ENCODE measurements around the gene ABHD17C. TPM values are rescaled to one million over a fixed set of nuclear protein-coding genes. Genes with fewer than 3 reads are reported as not detected.
"Not testable (repeated sequence)": the region's sequence is repeated elsewhere in the genome, so short reads cannot be mapped to it uniquely, and the experiment has no call there.

ABHD17C gene
- total RNA-seq (2014; rRNA removed; shearing (Covaris generic)), result 3.2 and 7.2 TPM in 2 replicates

DNA sequence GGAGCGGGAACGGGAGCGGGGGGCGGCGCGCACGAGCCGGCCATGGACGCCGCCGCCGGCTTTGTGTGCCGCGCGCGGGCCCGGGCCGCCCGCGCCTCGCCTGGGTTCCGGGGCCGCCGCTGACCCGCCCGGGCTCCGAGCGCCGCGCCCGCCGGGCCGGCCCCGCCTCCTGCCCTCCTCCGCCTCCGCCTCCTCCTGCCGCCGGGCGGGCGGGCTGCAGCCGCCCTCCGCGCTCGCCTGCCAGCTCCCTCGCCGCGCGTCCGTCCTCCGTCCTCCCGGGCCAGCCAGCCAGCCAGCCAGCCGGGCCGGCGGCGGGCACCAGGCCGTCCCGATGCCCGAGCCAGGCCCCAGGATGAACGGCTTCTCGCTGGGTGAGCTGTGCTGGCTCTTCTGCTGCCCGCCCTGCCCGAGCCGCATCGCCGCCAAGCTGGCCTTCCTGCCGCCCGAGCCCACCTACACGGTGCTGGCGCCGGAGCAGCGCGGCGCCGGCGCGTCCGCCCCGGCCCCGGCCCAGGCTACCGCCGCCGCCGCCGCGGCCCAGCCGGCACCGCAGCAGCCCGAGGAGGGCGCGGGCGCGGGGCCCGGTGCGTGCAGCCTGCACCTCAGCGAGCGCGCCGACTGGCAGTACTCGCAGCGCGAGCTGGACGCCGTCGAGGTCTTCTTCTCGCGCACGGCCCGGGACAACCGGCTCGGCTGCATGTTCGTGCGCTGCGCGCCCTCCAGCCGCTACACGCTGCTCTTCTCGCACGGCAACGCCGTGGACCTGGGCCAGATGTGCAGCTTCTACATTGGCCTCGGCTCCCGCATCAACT lies at the start of gene ABHD17C:
Gene ABHD17C (plus strand): TSS at position 212 of the 812 bp plus-strand sequence. CDS start 120 bp downstream, at position 332.
- DNase-seq (ENCODE audit: low read depth), result peak; percentile 51

DNA sequence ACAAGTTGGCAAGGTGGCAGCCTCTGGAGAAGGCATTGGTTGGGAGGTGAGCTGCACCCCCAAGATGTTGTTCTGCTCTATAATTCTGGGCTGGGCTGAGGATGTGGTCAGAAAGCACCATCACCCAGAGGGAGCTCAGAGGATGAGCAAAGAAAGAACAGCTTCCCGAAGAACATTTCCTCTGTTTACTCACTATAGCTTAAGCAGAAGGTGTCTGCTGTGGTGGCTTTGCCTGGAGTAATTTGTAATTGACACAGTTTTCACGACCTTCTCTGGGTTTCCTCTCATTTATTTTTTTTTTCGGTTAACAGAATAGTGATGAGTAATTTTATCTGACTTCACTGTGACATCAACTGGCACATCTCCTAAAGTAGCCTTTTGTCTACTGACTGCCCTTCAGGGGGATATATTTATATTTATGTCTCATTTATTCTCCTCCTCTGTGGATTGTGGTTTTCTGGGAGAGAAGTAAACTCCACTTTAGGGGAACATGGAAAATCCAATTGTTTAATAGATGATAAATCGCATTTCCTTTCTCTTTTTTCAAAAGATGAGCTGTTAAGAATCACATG lies 49.5 kb upstream of the ABHD17C start:
- DNase-seq (ENCODE audit: low read depth), result peak; percentile 67

GRCh38 chr15:80647424-80647823 lies 47.7 kb upstream of the ABHD17C start:
- DNase-seq (ENCODE audit: low read depth), result not testable (repeated sequence)

GRCh38 chr15:80654299-80654698 lies 40.8 kb upstream of the ABHD17C start:
- no peak for DNase-seq (ENCODE audit: low read depth)

GRCh38 chr15:80659375-80659774 lies 35.7 kb upstream of the ABHD17C start:
- peak; percentile 41 for DNase-seq (ENCODE audit: low read depth)

DNA sequence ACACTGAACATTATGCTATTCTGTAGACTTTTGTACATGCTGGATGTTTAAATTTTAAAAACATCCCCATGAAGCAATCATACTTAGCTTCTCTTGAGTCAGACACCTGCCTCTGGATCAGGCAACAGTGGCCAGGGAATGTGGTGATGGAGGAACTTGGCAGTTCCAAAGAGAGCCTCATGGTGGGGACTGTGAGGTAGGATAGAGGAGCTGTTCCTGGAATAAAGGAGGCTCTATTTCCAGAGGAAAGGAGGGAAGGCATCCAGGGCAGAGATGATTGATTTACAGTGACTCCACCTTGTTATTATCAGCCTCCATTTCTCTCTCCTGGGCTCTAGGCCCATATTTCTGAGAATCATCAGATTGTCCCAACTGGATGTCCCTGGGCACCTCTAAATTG lies 35.0 kb upstream of the ABHD17C start:
- peak; percentile 54 for DNase-seq (ENCODE audit: low read depth)

DNA sequence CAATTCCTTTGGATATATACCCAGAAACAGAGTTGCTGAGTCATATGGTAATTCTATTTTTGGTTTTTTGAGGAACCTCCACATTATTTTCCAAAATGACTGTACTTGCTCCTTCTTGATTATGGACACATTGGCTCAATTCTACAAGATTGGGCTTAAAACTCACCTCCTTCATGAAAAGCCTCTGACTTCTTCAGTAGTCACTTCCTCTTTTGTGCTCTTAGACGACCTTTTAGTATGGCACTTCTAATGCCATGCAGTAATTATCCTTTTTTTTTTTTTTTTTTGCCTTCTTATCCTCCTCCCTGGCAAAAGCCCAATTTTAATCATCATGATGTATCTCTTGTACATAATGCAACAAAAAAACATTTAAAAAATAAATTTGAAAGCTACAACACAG lies 33.0 kb upstream of the ABHD17C start:
- DNase-seq (ENCODE audit: low read depth), result peak; percentile 5

GRCh38 chr15:80662757-80663553 lies 32.2 kb upstream of the ABHD17C start:
- no peak for DNase-seq (ENCODE audit: low read depth)

DNA sequence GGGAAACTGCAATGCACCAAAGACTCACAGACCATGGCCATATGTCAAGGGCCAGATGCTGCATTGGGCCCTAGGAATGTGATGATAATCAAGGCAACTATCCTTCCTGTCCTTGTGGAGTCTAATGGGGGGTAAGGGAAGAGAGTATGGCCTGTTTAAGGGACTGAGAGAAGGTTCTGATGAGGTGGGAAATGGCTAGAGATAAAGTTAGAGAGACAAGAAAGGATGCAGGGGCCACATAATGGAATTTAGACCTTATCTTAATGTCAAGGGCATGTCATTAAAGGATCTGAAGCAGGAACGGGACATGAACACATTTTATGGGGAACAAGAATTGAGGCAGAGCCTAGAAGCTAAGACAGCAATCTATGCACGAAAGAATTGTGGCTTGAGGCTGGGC lies 30.0 kb upstream of the ABHD17C start:
- DNase-seq (ENCODE audit: low read depth), result no peak

DNA sequence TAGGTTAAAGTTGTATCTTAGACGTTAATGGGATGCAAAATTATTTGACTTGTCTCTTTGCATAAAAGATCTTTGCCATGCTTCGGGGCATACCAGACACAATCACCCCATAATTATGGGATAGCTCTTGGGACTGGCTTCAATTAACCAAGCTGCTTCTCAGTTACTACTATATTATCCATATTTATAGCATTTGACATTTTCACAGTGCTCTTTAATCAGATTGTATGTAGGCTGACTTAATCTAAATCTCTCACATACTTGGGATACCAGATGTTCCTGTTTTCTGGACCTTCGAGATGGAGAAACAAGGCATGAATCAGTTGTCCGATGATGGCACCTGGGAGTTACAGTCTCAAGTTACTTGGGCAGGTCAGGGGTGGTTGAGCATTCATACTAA lies 27.2 kb upstream of the ABHD17C start:
- no peak for DNase-seq (ENCODE audit: low read depth)

DNA sequence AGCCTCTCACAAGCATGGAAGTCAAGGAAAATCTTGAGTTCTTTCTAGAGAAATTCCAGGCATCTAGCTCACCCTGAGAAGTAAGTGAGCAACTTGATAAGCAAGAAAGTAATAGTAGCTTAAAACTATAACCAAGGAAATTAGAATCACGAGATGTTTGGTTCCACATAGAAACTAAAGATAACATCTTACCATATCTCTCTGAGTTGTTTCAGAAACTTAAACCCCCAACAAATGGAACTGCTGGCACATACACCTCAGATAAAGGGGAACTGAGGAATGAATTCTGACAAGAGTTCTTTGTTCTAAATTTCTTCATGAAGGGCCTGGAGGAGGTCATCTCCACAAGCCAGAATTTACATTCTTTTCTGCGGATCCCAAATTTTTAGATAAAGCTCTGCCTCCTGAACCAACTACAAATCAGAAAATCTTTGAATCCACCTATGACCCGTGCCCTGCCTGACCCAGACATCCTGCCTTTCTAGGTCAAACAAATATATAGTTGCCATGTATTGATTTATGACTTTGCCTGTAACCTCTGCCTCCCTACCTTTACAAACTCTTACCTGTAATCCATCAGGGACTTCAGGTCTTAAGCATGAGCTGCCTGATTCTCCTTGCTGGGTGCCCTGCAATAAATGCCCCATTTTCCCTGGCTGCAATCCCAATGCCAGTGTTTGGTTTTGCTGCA lies 26.4 kb upstream of the ABHD17C start:
- DNase-seq (ENCODE audit: low read depth), result no peak

- peak; percentile 34 for DNase-seq (ENCODE audit: low read depth)
These were observed 25.3 kb upstream of the ABHD17C start for GRCh38 chr15:80669663-80670273.

- no peak for DNase-seq (ENCODE audit: low read depth)
These were observed 21.4 kb upstream of the ABHD17C start for GRCh38 chr15:80673561-80674244.

DNA sequence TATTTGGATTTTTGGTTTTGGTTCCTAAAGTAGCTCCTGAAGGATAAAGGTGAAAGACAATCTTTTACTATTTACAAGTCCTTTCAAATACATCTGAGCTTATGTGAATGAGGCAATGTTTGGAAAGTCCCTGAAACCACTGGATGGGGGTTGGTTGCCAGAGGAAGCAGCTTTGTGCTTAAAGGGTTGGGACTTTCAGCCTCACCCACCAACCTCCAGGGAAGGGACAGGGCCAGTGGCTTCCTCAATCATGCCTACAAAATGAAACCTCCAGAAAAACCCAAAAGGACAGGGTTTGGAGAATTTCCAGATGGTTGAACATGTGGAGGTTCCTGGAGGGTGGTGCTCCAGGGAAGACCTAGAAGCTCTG lies 20.9 kb upstream of the ABHD17C start:
- peak; percentile 25 for DNase-seq (ENCODE audit: low read depth)

DNA sequence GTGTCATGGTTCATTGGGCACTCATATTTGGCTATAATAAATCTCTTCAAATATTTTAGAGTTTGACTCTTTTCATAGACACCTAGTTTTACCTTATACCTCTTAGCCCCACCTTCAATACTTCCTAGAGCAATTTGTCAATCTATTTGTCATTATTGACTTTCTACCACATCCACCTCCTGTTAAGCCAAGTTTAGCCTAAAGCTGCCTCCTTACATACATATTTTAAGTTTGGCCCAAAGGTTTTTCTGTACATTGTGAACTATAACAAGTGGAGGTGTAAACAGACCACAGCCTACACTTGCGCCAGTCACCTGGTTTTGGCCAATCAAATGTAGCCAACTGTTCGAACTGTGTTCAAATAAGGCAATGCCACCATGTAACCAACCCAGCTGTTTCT lies 18.1 kb upstream of the ABHD17C start:
- no peak for DNase-seq (ENCODE audit: low read depth)

GRCh38 chr15:80679167-80679803 lies 15.8 kb upstream of the ABHD17C start:
- DNase-seq (ENCODE audit: low read depth), result no peak

GRCh38 chr15:80679804-80680175 lies 15.3 kb upstream of the ABHD17C start:
- DNase-seq (ENCODE audit: low read depth), result no peak

DNA sequence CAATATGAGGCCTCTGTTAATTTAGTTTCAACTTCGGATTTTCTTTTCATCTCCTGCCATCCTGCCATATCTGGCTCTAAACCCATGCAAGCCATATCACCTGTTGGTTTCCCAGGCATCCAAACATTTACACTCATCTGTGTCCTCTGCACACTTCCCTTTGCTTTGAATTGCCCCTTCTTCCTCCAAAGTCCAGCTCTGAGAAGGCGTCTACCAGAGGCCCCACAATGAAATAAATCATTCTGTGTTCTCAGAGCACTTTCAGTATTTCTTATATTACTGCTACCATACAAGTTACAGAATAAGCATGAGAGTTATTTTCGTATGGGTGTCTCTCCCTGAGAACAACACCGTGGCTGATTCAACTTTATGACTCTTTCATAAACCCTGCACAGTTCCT lies 12.9 kb upstream of the ABHD17C start:
- no peak for DNase-seq (ENCODE audit: low read depth)

GRCh38 chr15:80684697-80685096 lies 10.4 kb upstream of the ABHD17C start:
- DNase-seq (ENCODE audit: low read depth), result no peak

DNA sequence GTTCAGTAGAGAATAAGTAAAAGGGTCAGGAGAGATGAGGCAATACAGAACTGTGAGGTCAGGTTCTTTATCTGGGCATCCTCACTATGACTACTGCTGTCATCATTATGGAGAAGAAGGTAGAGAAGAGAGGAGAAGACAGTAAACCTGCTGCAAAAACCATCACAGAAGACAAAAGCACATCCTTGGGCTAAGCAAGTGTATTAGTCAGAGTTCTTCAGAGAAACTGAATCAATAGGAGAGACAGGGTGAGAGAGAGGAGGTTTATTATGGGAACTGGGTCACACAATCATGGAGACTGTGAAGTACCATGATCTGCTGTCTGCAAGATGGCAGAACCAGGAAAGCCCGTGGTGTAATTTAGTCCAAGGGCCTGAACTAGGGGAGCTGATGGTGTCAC lies 9.5 kb upstream of the ABHD17C start:
- no peak for DNase-seq (ENCODE audit: low read depth)

GRCh38 chr15:80689294-80689693 lies 5.8 kb upstream of the ABHD17C start:
- DNase-seq (ENCODE audit: low read depth), result no peak

All from M059J (cell line).